HUES6 (cell line): ENCODE results near the gene MID1IP1.

Source experiments
- H3K27ac ChIP-seq: 2 replicates; pipeline ENCODE4 v1.7.0; 2013; ENCODE audit warnings: low read depth, mild to moderate bottlenecking, low read length, inconsistent platforms
- H3K27me3 ChIP-seq: 2 replicates; pipeline ENCODE4 v1.6.1; 2013; ENCODE audit warnings: low read length; ENCODE audit not compliant: control insufficient read depth, insufficient read depth
- H3K36me3 ChIP-seq: 2 replicates; pipeline ENCODE4 v1.6.1; 2013; ENCODE audit warnings: low read length; ENCODE audit not compliant: control insufficient read depth, insufficient read depth
- H3K4me1 ChIP-seq: 2 replicates; pipeline ENCODE4 v1.6.1; 2013; ENCODE audit warnings: low read length; ENCODE audit not compliant: control insufficient read depth, insufficient read depth
- H3K4me3 ChIP-seq: 2 replicates; pipeline ENCODE4 v1.5.1; 2013; ENCODE audit warnings: low read depth, low read length
- H3K9ac ChIP-seq: one replicate; pipeline ENCODE4 v1.6.1; 2013; ENCODE audit warnings: mild to moderate bottlenecking, low read length
- H3K9me3 ChIP-seq: 2 replicates; pipeline ENCODE4 v1.6.1; 2013; ENCODE audit warnings: low read depth, low read length; ENCODE audit not compliant: control insufficient read depth, insufficient read depth

MID1IP1 gene

DNA sequence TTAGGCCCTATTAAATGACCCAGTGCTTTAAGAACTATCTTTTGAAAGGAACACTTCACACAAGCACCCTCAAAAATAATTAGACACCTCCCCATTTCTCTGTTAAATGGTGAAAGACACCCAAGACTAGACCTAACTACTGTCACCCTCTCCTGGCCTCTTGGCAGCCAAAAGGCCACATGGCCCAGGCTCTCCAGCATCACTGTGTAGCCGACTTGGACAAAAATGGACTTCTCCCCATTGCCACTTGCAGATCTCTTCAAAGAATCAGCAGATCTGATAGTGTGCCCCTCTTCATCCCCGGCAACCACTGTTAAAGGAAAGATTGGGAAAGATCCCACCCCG is 2.0 kb downstream of the MID1IP1 start:
- Histone ChIP-seq H3K9me3 (no peaks in the 10 kb centered on the region), H3K9ac (peak overlapping the region; percentile 95), H3K4me1 (peaks cover 22% of the 10 kb centered on the region), H3K27ac (peak overlapping the region; percentile 91), H3K27me3 (no peaks in the 10 kb centered on the region), H3K4me3 (peak overlapping the region; percentile 76), H3K36me3 (peaks cover 22% of the 10 kb centered on the region)

DNA sequence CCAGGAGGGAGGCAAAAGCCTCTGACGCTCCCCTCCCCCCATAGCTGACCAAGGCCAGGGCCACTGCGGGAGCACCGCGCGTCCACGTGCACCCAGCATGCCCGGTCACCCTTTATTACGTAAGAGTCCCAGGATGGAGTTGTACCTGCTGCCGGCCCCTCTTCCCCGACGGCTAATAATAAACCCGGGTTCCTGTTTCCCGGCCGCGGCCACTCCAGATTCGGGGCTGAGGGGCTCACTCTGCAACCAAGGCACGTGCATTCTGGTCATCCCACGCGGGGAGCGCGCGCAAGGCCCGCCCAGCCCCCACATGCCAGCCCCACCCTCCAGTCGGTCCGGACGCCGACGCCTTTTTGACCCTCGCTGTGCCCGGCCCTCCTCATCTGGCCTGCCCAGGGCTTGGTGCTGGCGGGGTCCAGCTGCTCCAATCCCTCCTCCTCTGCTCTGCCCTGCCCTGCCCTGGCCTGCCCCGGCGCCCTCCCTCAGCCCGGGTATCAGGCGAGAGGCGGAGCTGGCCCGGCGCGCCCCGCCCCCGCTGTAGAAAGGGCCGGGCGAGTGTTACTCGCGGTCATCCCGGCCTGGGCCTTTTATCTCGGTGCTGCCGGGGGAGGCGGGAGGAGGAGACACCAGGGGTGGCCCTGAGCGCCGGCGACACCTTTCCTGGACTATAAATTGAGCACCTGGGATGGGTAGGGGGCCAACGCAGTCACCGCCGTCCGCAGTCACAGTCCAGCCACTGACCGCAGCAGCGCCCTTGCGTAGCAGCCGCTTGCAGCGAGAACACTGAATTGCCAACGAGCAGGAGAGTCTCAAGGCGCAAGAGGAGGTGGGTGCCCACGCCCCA is 2.6 kb downstream of the MID1IP1 start:
- Histone ChIP-seq H3K9me3 (no peaks in the 10 kb centered on the region), H3K9ac (peak overlapping the region; percentile 95), H3K4me3 (peak overlapping the region; percentile 76), H3K27ac (peak overlapping the region; percentile 91), H3K36me3 (peaks cover 22% of the 10 kb centered on the region), H3K27me3 (no peaks in the 10 kb centered on the region), H3K4me1 (peaks cover 25% of the 10 kb centered on the region)

DNA sequence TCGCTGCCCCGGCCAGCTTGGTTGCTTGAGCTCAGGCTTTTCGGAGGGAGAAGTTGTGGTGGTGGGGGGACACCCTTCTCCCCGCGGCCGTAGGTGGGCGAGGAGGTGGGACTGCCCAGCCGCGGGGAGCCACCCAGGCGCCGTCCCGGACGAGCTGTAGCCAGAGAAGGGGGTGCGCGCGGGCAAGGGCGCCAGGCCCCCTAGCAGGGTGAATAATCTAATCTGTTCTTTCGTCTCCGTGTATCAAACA is 3.1 kb downstream of the MID1IP1 start:
- no peaks in the 10 kb centered on the region for H3K9me3 ChIP-seq
- peaks cover 29% of the 10 kb centered on the region for H3K4me1 ChIP-seq
- peak overlapping the region; percentile 95 for H3K9ac ChIP-seq
- peak overlapping the region; percentile 91 for H3K27ac ChIP-seq
- H3K36me3 ChIP-seq = peaks cover 22% of the 10 kb centered on the region
- H3K27me3 ChIP-seq = no peaks in the 10 kb centered on the region
- peak overlapping the region; percentile 76 for H3K4me3 ChIP-seq

DNA sequence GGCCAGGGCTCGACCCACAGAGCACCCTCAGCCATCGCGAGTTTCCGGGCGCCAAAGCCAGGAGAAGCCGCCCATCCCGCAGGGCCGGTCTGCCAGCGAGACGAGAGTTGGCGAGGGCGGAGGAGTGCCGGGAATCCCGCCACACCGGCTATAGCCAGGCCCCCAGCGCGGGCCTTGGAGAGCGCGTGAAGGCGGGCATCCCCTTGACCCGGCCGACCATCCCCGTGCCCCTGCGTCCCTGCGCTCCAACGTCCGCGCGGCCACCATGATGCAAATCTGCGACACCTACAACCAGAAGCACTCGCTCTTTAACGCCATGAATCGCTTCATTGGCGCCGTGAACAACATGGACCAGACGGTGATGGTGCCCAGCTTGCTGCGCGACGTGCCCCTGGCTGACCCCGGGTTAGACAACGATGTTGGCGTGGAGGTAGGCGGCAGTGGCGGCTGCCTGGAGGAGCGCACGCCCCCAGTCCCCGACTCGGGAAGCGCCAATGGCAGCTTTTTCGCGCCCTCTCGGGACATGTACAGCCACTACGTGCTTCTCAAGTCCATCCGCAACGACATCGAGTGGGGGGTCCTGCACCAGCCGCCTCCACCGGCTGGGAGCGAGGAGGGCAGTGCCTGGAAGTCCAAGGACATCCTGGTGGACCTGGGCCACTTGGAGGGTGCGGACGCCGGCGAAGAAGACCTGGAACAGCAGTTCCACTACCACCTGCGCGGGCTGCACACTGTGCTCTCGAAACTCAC is 3.6 kb downstream of the MID1IP1 start:
- peaks cover 30% of the 10 kb centered on the region for H3K4me1 ChIP-seq
- peak overlapping the region; percentile 76 for H3K4me3 ChIP-seq
- no peaks in the 10 kb centered on the region for H3K27me3 ChIP-seq
- H3K9me3 ChIP-seq = no peaks in the 10 kb centered on the region
- peak overlapping the region; percentile 95 for H3K9ac ChIP-seq
- H3K27ac ChIP-seq = peak overlapping the region; percentile 91
- H3K36me3 ChIP-seq = peaks cover 22% of the 10 kb centered on the region

DNA sequence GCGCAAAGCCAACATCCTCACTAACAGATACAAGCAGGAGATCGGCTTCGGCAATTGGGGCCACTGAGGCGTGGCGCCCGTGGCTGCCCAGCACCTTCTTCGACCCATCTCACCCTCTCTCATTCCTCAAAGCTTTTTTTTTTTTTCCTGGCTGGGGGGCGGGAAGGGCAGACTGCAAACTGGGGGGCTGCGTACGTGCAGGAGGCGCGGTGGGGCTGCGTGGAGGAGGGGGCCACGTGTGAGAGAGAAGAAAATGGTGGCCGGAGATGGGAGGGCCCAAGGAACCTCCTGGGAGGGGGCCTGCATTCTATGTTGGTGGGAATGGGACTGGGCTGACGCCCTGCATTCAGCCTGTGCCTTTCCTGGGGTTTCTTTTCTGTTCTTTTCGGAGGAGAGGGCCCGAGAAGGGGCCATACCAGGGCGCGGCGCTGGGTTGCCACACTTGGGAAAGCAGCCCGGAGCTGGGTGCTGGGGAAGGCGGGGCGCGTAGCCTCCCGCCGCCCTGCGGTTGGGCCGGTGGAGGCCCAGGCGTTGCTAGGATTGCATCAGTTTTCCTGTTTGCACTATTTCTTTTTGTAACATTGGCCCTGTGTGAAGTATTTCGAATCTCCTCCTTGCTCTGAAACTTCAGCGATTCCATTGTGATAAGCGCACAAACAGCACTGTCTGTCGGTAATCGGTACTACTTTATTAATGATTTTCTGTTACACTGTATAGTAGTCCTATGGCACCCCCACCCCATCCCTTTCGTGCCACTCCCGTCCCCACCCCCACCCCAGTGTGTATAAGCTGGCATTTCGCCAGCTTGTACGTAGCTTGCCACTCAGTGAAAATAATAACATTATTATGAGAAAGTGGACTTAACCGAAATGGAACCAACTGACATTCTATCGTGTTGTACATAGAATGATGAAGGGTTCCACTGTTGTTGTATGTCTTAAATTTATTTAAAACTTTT is 4.5 kb downstream of the MID1IP1 start:
- H3K36me3 ChIP-seq = peaks cover 22% of the 10 kb centered on the region
- H3K9ac ChIP-seq = peak overlapping the region; percentile 95
- H3K4me1 ChIP-seq = peaks cover 29% of the 10 kb centered on the region
- H3K4me3 ChIP-seq = peak overlapping the region; percentile 76
- no peaks in the 10 kb centered on the region for H3K9me3 ChIP-seq
- peak overlapping the region; percentile 91 for H3K27ac ChIP-seq
- H3K27me3 ChIP-seq = no peaks in the 10 kb centered on the region

DNA sequence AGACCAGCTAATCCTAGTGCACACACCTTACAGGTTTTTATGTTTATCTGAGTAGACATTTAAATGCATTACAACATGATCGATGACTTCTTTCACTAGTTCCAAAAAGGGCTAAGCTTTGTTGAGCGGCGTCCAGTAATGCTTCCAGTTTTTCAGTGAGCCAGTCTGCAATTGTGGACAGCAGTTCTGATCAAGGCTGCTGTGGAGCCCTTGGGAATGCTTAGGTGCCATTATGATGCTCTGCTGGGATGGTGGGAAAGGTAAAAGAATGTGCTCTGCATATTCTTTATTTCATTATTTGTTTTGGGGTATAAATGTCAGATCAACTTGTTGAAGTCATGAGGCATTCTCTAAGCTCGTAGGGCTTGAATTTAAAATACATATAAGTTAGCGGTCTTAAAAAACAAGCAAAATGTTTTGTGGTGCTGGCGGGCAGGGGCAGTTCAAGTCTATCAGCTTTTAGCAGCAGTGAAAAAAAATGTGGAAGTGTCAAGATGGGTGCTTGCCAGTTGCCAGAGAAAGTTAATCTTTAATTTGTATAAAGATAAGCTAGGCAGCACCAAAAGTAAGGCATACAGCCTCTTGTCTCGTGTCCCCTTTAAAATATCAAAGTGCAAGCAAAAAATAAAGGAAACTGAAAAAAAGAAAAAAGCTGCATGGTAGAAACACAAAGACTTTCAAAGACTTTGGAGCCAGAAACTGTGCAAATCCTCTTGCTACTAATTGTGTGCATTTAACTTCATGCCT is 5.8 kb downstream of the MID1IP1 start:
- peak overlapping the region; percentile 76 for H3K4me3 ChIP-seq
- H3K4me1 ChIP-seq = peaks cover 26% of the 10 kb centered on the region
- peaks cover 22% of the 10 kb centered on the region for H3K36me3 ChIP-seq
- H3K9me3 ChIP-seq = no peaks in the 10 kb centered on the region
- peak overlapping the region; percentile 91 for H3K27ac ChIP-seq
- H3K9ac ChIP-seq = peak overlapping the region; percentile 95
- no peaks in the 10 kb centered on the region for H3K27me3 ChIP-seq

DNA sequence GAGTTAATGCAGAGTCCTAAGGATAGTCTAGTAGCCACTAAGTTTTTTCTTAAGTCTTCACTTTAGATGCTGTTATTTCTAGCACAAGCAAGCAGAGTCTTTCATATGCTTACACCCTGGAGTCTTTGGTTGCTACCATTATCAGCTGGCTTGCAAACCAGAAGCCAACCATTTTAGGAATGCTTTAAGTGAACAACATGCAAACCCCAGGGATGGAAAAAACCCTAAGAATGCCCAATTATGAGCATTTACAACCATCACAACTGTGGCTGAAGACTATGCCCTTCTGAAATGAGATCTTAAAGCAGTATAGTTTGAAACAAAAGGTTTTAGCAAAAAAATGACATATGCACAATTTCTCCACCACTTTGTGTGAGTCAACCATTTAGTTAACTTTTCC is 6.6 kb downstream of the MID1IP1 start:
- Histone ChIP-seq H3K27ac (no peak overlapping the region), H3K9ac (no peak overlapping the region), H3K4me3 (no peak overlapping the region; the same call in 1 of the 2 replicates)

DNA sequence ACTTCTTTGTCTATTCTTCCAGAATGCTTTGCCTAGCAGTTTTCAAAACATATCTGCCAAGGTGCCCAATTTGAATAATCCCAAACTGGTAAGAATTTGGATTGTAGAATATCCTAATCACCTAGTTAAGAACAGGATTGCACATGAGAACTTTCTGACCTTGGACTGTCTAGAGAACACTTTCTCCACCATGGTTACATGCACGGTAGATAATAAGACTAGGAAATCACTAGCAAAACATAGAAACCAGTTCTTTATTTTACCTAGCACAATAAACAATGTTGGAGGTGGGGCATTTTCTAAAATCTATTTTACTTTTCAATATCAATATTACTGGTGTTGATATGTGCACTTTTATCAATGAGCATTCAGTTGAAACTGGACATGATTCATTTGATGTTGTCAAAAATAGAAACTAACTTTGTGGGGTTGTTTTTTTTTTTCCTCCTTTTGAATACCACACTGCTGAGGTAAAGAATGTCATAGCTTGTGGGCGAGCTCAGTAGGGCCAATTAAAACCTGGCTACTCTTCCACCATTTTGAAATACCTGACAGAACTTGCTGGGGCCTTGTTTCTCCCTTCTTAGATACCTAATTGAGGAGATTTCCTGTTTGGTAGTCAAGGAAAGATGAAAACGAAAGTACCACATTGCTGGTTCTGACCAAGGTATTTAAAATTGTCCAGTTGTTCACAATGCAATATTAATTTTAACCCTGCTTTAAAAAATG is 10.4 kb downstream of the MID1IP1 start:
- Histone ChIP-seq H3K9me3 (peaks cover 2% of the 10 kb centered on the region; the same call in 1 of the 2 replicates), H3K4me3 (no peak overlapping the region), H3K4me1 (peaks cover 30% of the 10 kb centered on the region), H3K27ac (no peak overlapping the region), H3K9ac (no peak overlapping the region), H3K36me3 (peaks cover 2% of the 10 kb centered on the region; the same call in 1 of the 2 replicates), H3K27me3 (no peaks in the 10 kb centered on the region)

More for the DNA sequence above, 6.6 kb downstream of the MID1IP1 start:
- no peaks in the 10 kb centered on the region for H3K27me3 ChIP-seq
- peaks cover 22% of the 10 kb centered on the region for H3K36me3 ChIP-seq
- no peaks in the 10 kb centered on the region for H3K9me3 ChIP-seq
- H3K4me1 ChIP-seq = peaks cover 26% of the 10 kb centered on the region

DNA sequence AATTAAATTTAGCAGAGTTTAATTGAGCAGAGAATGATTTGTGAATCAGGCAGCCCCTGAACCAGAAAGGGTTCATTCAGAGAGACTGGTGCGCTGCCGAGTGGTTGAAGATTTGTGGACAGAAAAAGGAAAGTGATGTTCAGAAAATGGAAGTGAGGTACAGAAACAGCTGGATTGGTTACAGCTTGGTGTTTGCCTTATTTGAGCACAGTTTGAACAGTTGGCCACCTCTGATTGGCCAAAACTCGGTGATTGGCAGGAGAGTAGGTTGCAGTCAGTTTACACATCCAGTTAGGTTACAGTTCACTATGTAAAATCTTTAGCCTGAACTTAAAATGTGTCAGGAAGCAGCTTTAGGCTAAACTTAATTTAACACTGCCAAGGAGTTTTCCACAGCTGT is 14.9 kb downstream of the MID1IP1 start:
- Histone ChIP-seq H3K27ac (no peak overlapping the region; the same call in 1 of the 2 replicates), H3K36me3 (no peaks in the 10 kb centered on the region), H3K4me3 (no peak overlapping the region), H3K27me3 (no peaks in the 10 kb centered on the region), H3K4me1 (peaks cover 23% of the 10 kb centered on the region), H3K9me3 (peaks cover 2% of the 10 kb centered on the region; the same call in 1 of the 2 replicates), H3K9ac (no peak overlapping the region)
